HFFc6 (cell line): Measurements from ENCODE around the gene SKP1. TPM values are rescaled to one million over a fixed set of nuclear protein-coding genes. Genes with fewer than 3 reads are reported as not detected.
A peak's percentile ranks its signal among the peaks of the same experiment; 100 is the strongest.

Experiments
- DNase-seq: peaks from one replicate; pipeline ENCODE4 v3.0.0-alpha.2; 2018
- H3K27ac Mint-ChIP-seq: 2 replicates; pipeline ENCODE4 v1.8.0; 2020; ENCODE audit warnings: mild to moderate bottlenecking, mixed read lengths
- H3K27me3 Mint-ChIP-seq: 2 replicates; pipeline ENCODE4 v1.8.0; 2021; ENCODE audit warnings: mild to moderate bottlenecking, moderate library complexity, mixed read lengths; ENCODE audit not compliant: insufficient read depth
- H3K36me3 Mint-ChIP-seq: 2 replicates; pipeline ENCODE4 v1.8.0; 2021; ENCODE audit warnings: low read depth, mixed read lengths
- H3K4me1 Mint-ChIP-seq: 2 replicates; pipeline ENCODE4 v1.8.0; 2020; ENCODE audit warnings: low read depth, mixed read lengths
- H3K4me3 Mint-ChIP-seq: 2 replicates; pipeline ENCODE4 v1.8.0; 2020; ENCODE audit warnings: mild to moderate bottlenecking, moderate library complexity, mixed read lengths
- H3K9me3 Mint-ChIP-seq: 2 replicates; pipeline ENCODE4 v1.8.0; 2020; ENCODE audit warnings: mild to moderate bottlenecking, mixed read lengths
- total RNA-seq, 6 experiments: library from RNA; stranded (reverse); fragmentation: NEBNext Ultra II Directional; extraction: Animal tissue kit (Norgen Biotek cat#: 25700); gene quantifications; 2 replicates in 1 of 6; 3 replicates in 5 of 6; pipeline ENCODE4 v1.2.3, GENCODE V29; 2021
- TF ChIP-seq, protein P1 (sequence below): fragments of 200-600 bp; sonication (generic); IDR thresholded peaks from 2 replicates; pipeline ENCODE4 v1.5.0; 2021; ENCODE audit warnings: antibody characterized with exemption, mild to moderate bottlenecking

SKP1 gene
- total RNA-seq, 6 experiments from 2014 or later: 419 to 474 (median 442) TPM

DNA sequence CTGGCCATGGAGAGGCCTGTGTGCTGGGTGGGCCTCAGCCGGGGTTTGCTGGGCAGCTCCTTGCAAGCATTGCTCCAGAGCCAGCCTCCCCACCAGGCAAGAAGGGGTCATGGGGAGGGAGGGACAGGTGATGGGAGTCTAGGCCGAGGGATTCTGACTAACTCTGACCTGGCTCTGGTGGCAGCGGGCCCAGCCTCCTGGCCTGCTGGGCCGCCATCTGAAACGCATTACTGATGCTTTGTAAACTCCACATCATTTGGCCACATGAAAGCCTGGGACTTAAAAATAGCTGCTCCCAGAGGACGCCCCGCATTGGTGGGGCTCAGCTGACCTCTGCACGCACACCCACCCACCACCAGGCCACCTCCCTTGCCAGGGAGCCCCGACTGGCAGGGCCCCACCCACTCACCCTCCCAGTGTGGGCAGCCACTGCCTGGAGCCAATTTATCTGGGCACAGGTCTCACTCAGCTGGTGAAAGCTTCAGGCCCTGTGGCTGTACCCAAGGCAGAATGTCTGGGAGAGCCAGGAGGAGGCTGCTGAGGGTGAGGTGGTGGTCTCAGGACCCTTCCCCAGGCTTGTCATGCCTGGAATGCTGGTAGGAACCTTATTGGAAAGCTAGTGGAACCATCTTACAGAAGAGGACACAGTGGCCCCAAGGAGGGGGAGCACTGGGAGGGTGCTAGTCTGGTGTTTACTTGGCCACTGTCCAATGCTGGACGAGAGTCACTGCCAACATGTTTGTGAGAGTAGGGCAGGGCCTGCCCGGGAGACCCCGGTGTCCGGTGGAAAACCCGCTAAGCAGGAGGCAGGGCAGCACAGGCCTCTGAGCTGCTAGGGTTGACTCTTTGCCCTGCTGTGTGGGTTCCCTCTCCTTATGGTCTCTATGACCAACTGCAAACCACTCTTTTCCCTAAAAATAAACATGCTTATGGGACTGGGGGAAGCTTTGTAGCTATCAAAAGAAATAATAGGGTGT, 51.4 kb downstream of the SKP1 start:
- Mint-ChIP-seq H3K4me3 (peak overlapping the region; percentile 48), H3K4me1 (peaks cover 39% of the 10 kb centered on the region), H3K27me3 (peaks cover 5% of the 10 kb centered on the region), H3K27ac (peak overlapping the region; percentile 92), H3K9me3 (no peaks in the 10 kb centered on the region), H3K36me3 (no peaks in the 10 kb centered on the region)
- peak; percentile 92 for DNase-seq
- TF ChIP-seq, protein P1, sequence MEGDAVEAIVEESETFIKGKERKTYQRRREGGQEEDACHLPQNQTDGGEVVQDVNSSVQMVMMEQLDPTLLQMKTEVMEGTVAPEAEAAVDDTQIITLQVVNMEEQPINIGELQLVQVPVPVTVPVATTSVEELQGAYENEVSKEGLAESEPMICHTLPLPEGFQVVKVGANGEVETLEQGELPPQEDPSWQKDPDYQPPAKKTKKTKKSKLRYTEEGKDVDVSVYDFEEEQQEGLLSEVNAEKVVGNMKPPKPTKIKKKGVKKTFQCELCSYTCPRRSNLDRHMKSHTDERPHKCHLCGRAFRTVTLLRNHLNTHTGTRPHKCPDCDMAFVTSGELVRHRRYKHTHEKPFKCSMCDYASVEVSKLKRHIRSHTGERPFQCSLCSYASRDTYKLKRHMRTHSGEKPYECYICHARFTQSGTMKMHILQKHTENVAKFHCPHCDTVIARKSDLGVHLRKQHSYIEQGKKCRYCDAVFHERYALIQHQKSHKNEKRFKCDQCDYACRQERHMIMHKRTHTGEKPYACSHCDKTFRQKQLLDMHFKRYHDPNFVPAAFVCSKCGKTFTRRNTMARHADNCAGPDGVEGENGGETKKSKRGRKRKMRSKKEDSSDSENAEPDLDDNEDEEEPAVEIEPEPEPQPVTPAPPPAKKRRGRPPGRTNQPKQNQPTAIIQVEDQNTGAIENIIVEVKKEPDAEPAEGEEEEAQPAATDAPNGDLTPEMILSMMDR: peak; percentile 46

DNA sequence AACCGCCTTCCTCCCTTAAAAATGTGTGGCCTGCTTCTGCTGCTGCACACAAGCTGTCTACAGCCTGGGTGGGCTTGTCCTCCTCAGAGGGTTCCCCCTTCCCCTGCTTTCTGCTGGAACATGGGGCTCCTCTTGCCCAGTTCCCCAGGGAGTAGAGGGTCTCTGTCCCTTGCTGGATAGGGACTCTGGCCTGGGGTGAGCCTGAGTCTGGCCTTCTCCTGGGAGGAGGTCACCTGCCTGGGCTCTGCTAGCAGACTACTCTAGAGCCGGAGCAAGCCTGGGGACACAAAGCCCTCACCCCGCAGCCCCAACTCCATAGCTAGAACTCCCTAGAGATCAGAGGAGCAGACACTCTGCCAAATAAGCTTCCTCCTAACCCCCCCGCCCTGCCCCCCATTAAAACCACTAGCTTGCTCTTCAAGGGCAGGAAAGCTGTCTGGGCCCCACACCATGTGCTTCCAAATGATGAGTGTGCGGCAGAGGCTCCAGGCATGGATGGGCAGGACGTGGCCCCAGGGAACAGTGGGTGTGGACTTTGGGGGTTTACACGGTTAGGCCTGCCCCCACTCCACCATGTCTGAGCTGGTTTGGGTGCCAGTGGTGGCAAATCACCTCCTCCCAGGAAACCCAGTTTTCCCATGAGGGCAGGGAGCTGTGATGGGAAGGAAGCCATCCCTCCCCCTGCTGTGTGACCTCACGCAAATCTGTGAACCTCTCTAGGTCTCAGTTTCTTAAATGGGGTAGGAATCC, 52.3 kb downstream of the SKP1 start:
- peak; percentile 84 for DNase-seq
- H3K9me3 Mint-ChIP-seq: no peaks in the 10 kb centered on the region
- H3K4me1 Mint-ChIP-seq: peaks cover 39% of the 10 kb centered on the region
- peak overlapping the region; percentile 92 for H3K27ac Mint-ChIP-seq
- peaks cover 5% of the 10 kb centered on the region for H3K27me3 Mint-ChIP-seq
- H3K36me3 Mint-ChIP-seq: no peaks in the 10 kb centered on the region
- TF ChIP-seq, protein P1: no peak
- peak overlapping the region; percentile 35 for H3K4me3 Mint-ChIP-seq

DNA sequence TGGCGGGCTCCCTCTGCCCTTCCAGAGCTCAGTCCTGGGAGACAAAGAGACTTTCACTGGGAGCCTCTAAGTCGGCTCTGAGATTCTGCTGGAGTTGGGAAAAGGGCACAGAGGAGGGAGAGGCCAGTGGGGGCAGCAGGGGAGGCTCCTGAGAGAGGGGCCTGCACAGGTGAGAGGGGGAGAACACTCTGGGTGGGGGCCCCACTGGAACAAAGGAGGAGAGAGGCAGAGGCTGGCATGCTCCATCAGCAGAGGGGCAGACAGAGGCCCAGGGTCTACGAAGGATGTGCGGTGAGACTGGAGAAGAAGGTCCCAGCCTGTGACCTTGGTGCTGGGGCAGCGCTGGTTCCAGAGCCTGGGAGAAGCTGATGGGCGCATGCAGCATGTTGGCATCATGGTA, 53.4 kb downstream of the SKP1 start:
- Mint-ChIP-seq H3K36me3 (no peaks in the 10 kb centered on the region), H3K27me3 (peaks cover 7% of the 10 kb centered on the region), H3K4me3 (peak overlapping the region; percentile 26; the same call in 1 of the 2 replicates), H3K9me3 (no peaks in the 10 kb centered on the region), H3K27ac (peak overlapping the region; percentile 92), H3K4me1 (peaks cover 39% of the 10 kb centered on the region)
- TF ChIP-seq, protein P1: no peak
- no peak for DNase-seq

DNA sequence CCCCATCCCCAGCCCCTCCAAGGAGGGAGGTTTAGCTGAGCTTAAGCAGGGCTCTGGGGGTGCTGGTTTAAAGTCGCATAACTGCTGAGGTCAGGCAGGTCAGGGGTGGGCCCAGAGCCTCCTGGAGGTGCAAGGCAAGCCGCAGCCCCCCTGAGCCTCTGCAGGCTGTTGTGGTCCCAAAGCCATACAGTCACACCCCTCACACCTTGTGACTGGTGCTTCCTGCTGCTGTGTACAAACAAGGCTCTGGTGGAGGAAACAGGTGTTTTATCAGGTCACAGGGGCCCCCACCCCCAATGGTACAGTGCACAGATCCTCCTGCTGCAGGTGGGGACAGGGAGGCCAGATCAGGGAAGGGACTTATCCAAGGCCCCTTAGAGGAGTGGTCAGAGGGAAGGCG, 54.2 kb downstream of the SKP1 start:
- peaks cover 7% of the 10 kb centered on the region for H3K27me3 Mint-ChIP-seq
- H3K36me3 Mint-ChIP-seq: no peaks in the 10 kb centered on the region
- no peaks in the 10 kb centered on the region for H3K9me3 Mint-ChIP-seq
- no peak for DNase-seq
- H3K4me3 Mint-ChIP-seq: no peak overlapping the region
- peaks cover 37% of the 10 kb centered on the region for H3K4me1 Mint-ChIP-seq
- no peak overlapping the region for H3K27ac Mint-ChIP-seq
- TF ChIP-seq, protein P1: no peak

DNA sequence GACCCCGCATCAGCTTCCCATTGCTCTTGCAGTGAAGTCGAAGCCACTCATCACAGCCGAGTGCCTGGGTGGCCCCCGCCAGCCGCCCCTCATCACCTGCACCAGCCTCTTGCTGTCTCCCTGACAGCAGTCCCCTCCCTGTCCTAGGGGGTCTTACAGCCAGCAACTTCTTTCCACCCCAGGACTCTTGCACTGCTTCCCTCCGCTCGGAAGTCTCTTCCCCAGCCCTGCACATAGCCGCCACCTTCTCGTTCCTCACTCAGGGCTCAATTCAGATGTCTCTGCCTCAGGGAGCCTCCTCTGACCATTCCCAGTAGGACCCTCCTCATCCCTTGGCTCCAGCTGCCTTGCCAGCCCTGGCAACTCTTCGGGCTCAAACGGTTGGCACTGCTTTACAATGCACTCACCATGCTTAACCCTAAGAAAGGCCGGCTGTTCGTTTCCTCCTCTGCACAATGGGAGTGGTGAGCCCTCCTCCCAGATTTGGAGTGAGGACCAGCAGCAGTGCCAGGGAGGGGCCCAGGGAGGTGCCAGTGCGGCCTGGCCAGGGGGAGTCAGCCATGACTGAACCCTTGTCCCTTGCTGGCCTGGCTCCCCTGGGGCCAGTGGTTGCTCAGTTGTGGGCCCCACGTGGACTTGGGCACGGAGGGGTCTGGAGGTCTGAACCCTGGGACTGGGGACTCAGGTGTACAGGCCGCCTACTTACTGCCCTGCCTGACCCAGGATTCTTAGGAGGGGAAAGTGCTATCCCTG, 56.2 kb downstream of the SKP1 start:
- TF ChIP-seq, protein P1: no peak
- Mint-ChIP-seq H3K27ac (no peak overlapping the region), H3K27me3 (peaks cover 7% of the 10 kb centered on the region; the same call in 1 of the 2 replicates), H3K4me1 (peaks cover 25% of the 10 kb centered on the region), H3K9me3 (no peaks in the 10 kb centered on the region), H3K4me3 (no peak overlapping the region), H3K36me3 (no peaks in the 10 kb centered on the region)
- no peak for DNase-seq
